SK-N-MC (cell line): Measurements from ENCODE around the gene HCAR1.

Experiments used
- EZH2 ChIP-seq: fragments of 200-600 bp; sonication (generic); IDR thresholded peaks from one replicate; pipeline ENCODE4 v1.6.1; 2017; ENCODE audit warnings: antibody characterized with exemption
- POLR2AphosphoS5 ChIP-seq: IDR thresholded peaks from 2 replicates; pipeline ENCODE4 v1.6.1; 2012; ENCODE audit warnings: mild to moderate bottlenecking, low read depth, low read length, borderline replicate concordance

DNA sequence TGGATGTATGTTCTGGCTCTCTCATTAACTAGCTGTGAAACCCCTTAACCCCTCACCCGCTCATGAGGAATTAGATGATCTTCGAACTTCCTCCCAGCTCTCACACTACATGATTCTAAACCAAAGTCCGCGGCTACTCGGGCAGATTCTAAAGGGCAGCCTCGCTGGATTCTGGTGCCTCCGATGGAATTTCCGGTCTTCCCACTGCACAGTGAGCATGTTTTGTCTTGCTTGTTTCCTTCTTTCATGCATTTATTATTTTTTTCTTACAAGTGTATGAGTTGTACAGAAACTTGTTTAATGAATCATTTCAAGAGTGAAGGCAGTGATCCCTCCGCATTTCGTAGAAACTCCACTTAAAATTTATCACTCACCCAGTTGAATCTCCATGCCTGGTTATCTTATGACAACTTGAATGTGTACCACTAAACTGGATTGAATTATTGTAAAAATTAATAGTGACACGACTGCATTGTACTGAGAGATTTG, 9.5 kb downstream of the HCAR1 start:
- TF ChIP-seq EZH2 (no peak), POLR2AphosphoS5 (no peak)
